Measurements from ENCODE around the gene GNB1L. TPM values are rescaled to one million over a fixed set of nuclear protein-coding genes. Genes with fewer than 3 reads are reported as not detected.

GNB1L gene
- total and polyA plus RNA-seq, 2 donors (not counting 1 experiment from before 2014, with no cell fraction given), result 6.6 to 12.1 TPM

DNA sequence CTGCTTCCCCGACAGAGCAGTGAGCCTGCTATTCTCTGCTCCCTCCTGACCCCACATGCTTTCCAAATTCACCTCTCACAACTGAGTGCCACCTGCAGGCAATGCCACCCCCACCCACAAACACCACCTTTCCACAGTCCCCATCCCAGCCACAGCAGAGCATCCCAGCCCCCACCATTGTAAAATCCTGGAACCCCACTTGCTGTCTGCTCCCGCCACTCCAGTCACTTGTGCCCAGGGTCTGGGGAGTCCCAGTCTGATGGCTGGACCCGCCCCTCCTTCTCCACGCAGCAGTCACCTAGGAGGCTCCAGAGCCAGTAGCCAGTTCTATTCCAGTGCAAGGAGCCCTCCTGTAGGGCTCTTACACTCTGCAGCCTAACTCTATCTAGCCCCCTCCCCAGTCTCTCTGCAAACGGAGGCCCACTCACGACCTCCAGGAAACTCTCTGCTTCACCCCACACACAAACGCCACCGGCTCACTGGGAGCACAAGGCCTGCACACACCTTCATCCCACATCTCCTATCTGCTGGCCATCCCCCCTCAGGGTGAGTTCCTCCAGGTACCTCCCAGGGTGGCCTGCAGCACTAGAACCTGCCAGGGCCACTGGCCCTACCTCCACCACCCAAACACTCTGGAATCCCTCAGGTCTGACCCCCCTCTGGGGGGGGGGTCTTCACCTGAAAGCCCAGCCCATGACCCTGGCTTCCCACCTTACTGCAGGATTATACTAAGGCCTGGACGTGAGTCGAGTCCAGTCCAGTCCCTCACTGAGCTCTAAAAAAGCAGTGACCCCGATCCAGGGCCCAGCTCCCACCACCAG is 1.4 kb downstream of the GNB1L start:
- Mint-ChIP-seq H3K4me3 (peak overlapping the region; percentile 95), H3K27me3 (no peaks in the 10 kb centered on the region), H3K4me1 (peaks cover 43% of the 10 kb centered on the region), H3K9me3 (ENCODE audit: insufficient read depth) (no peaks in the 10 kb centered on the region), H3K27ac (peak overlapping the region; percentile 73)
- DNase-seq, result no peak
- TF ChIP-seq CTCF (IDR thresholded peaks at IDR 0.05), result no peak
- TF ChIP-seq EZH2 (IDR thresholded peaks at IDR 0.05; ENCODE audit: borderline replicate concordance, insufficient read depth, low read depth, low read length, poor library complexity, severe bottlenecking), result no peak
- Histone ChIP-seq H2AFZ (ENCODE audit: insufficient read depth, low read depth, low read length, poor library complexity, severe bottlenecking) (no peak overlapping the region), H3K9ac (ENCODE audit: low read length) (peak overlapping the region; percentile 97), H3K27me3 (replicated peaks in 1 of 4; ENCODE audit: control extremely low read depth in 1 of 4, control insufficient read depth in 3 of 4, insufficient read depth in 4 of 4, low read length in 3 of 4) (no peaks in the 10 kb centered on the region), H3K79me2 (ENCODE audit: control insufficient read depth, insufficient read depth, low read length) (peaks cover 44% of the 10 kb centered on the region), H3K36me3 (replicated peaks in 1 of 2; ENCODE audit: control extremely low read depth in 1 of 2, control insufficient read depth in 1 of 2, extremely low read depth in 1 of 2, insufficient read depth in 2 of 2, low read length in 1 of 2) (peaks cover 0 to 18% of the 10 kb centered on the region in 2 experiments), H3K4me2 (replicated peaks; ENCODE audit: low read depth, low read length, poor library complexity, severe bottlenecking) (peak overlapping the region; percentile 94), H3K27ac (ENCODE audit: low read length in 2 of 2) (no peak overlapping the region), H3K9me3 (ENCODE audit: control extremely low read depth in 1 of 3, control insufficient read depth in 2 of 3, insufficient read depth in 1 of 3, low read length in 2 of 3) (no peaks in the 10 kb centered on the region), H4K20me1 (ENCODE audit: control insufficient read depth, insufficient read depth, low read length, poor library complexity, severe bottlenecking) (peaks cover 26% of the 10 kb centered on the region), H3K4me3 (ENCODE audit: control extremely low read depth in 1 of 5, extremely low read depth in 1 of 5, insufficient read depth in 1 of 5, low read depth in 2 of 5, low read length in 4 of 5) (peak overlapping the region in 3 of 5 experiments; percentile 87 to 97 (median 88)), H3K4me1 (ENCODE audit: control insufficient read depth in 2 of 2, insufficient read depth in 2 of 2, low read length in 2 of 2) (peaks cover 21 to 26% of the 10 kb centered on the region in 2 donors)
- ChIA-PET CTCF (no interaction called here), POLR2A (no interaction called here)
- ATAC-seq (ENCODE audit: low read depth), result no peak
- 72% methylated on average over 9 of the region's 11 CpGs for WGBS (ENCODE audit: insufficient coverage)
- intact Hi-C loops (cut with micrococcal nuclease), result loop anchor here (10.0 kb wide), 1 partner anchor 232 kb away; the partner anchor contains the start of gene DGCR8

Measured in B cell (primary cell).